ENCODE results near the gene ZNF778. TPM values are rescaled to one million over a fixed set of nuclear protein-coding genes. Genes with fewer than 3 reads are reported as not detected.
A peak's percentile ranks its signal among the peaks of the same experiment; 100 is the strongest.
"Not testable (repeated sequence)": the region's sequence is repeated elsewhere in the genome, so short reads cannot be mapped to it uniquely, and the experiment has no call there.

The ZNF778 gene
- total RNA-seq, 1 experiment from 2014 or later = 15.3 TPM

DNA sequence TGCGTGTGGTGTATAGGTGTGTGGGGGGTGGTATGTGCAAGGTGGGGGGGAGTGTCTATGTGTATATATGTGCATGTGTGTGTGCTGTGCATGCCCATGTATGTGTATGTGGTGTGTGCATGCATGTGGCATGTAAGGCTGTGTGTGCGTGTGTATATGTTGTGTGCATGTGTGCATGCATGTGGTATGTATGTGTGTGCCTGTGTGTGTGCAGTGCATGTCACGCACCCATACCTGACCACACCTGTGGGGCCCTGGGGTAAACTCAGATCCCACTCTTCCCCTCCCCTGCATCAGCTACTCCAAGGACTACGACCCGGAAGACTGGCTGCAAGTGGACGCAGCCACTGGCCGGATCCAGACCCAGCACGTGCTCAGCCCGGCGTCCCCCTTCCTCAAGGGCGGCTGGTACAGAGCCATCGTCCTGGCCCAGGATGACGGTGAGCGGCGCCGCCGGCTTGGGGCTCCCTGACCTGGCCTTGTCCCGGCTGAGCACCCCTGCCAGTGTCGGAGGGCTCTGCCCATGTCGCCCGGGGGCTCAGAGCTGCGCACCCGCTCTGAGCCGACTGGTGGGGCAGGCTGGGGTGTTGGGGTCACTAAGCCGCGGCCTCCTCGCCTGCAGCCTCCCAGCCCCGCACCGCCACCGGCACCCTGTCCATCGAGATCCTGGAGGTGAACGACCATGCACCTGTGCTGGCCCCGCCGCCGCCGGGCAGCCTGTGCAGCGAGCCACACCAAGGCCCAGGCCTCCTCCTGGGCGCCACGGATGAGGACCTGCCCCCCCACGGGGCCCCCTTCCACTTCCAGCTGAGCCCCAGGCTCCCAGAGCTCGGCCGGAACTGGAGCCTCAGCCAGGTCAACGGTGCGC lies 26.2 kb upstream of the ZNF778 start:
- H3K4me3 Mint-ChIP-seq (ENCODE audit: low read depth, unreplicated experiment) = no peak overlapping the region
- intact Hi-C loops (cut with micrococcal nuclease; ENCODE audit: unreplicated experiment) = no loop called here
- H3K9me3 Mint-ChIP-seq (ENCODE audit: low read depth, unreplicated experiment) = no peaks in the 10 kb centered on the region
- no peak overlapping the region for H3K27ac Mint-ChIP-seq (ENCODE audit: unreplicated experiment)
- TF ChIP-seq, protein P1, sequence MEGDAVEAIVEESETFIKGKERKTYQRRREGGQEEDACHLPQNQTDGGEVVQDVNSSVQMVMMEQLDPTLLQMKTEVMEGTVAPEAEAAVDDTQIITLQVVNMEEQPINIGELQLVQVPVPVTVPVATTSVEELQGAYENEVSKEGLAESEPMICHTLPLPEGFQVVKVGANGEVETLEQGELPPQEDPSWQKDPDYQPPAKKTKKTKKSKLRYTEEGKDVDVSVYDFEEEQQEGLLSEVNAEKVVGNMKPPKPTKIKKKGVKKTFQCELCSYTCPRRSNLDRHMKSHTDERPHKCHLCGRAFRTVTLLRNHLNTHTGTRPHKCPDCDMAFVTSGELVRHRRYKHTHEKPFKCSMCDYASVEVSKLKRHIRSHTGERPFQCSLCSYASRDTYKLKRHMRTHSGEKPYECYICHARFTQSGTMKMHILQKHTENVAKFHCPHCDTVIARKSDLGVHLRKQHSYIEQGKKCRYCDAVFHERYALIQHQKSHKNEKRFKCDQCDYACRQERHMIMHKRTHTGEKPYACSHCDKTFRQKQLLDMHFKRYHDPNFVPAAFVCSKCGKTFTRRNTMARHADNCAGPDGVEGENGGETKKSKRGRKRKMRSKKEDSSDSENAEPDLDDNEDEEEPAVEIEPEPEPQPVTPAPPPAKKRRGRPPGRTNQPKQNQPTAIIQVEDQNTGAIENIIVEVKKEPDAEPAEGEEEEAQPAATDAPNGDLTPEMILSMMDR (IDR thresholded peaks at IDR 0.05; ENCODE audit: unreplicated experiment) = no peak
- BruUV-seq (replicated peaks) = no TSS peak
- DNase-seq = no peak
- peaks cover 47% of the 10 kb centered on the region for H3K27me3 Mint-ChIP-seq (ENCODE audit: unreplicated experiment)
- CTCF ChIA-PET = interaction anchor here (0.8 kb wide), 1 partner anchor 14 kb away, joined by 5 read pairs; no protein-coding TSS in a partner anchor
- peaks cover 15% of the 10 kb centered on the region for H3K36me3 Mint-ChIP-seq (ENCODE audit: insufficient read depth, unreplicated experiment)
- no peaks in the 10 kb centered on the region for H3K4me1 Mint-ChIP-seq (ENCODE audit: low read depth, unreplicated experiment)

DNA sequence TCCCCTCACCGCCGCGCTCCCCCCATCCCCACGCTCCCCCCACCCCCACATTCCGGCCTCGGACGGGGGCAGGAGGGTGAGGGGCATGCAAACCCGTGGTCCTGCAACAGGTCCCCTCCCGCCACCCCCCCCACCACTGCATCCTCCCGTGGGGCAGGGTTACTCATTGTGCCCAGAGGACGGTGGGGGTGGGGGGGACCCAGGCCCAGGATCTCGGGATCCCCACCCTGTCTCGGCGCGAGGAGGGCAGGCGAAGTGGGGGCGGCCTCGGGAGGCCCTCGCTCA lies 25.7 kb upstream of the ZNF778 start:
- Mint-ChIP-seq H3K36me3 (ENCODE audit: insufficient read depth, unreplicated experiment) (peaks cover 15% of the 10 kb centered on the region), H3K4me3 (ENCODE audit: low read depth, unreplicated experiment) (no peak overlapping the region), H3K27me3 (ENCODE audit: unreplicated experiment) (peaks cover 47% of the 10 kb centered on the region), H3K27ac (ENCODE audit: unreplicated experiment) (no peak overlapping the region), H3K4me1 (ENCODE audit: low read depth, unreplicated experiment) (no peaks in the 10 kb centered on the region), H3K9me3 (ENCODE audit: low read depth, unreplicated experiment) (no peaks in the 10 kb centered on the region)
- CTCF ChIA-PET = no interaction called here
- no TSS peak for BruUV-seq (replicated peaks)
- intact Hi-C loops (cut with micrococcal nuclease; ENCODE audit: unreplicated experiment) = no loop called here
- TF ChIP-seq, protein P1 (IDR thresholded peaks at IDR 0.05; ENCODE audit: unreplicated experiment) = no peak
- no peak for DNase-seq

DNA sequence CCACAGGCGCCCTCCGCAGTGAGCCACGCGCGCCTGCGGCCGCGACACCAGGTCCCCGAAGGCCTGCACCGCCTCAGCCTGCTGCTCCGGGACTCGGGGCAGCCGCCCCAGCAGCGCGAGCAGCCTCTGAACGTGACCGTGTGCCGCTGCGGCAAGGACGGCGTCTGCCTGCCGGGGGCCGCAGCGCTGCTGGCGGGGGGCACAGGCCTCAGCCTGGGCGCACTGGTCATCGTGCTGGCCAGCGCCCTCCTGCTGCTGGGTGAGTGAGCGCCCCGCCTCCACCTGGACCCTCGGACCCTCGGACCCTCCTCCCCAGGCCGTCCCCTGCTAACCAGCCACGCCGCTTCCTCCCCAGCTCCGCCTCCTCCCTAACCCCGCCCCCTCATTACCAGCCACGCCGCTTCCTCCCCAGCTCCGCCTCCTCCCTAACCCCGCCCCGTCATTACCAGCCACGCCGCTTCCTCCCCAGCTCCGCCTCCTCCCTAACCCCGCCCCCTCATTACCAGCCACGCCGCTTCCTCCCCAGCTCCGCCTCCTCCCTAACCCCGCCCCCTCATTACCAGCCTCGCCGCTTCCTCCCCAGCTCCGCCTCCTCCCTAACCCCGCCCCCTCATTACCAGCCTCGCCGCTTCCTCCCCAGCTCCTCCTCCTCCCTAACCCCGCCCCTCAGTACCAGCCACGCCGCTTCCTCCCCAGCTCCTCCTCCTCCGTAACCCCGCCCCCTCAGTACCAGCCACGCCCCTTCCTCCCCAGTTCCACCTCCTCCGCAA lies 25.1 kb upstream of the ZNF778 start:
- intact Hi-C loops (cut with micrococcal nuclease; ENCODE audit: unreplicated experiment); H3K4me1 Mint-ChIP-seq (ENCODE audit: low read depth, unreplicated experiment); BruUV-seq (replicated peaks); H3K9me3 Mint-ChIP-seq (ENCODE audit: low read depth, unreplicated experiment); H3K27ac Mint-ChIP-seq (ENCODE audit: unreplicated experiment): not testable (repeated sequence)
- DNase-seq = peak; percentile 79
- Mint-ChIP-seq H3K4me3 (ENCODE audit: low read depth, unreplicated experiment) (peak overlapping the region; percentile 36), H3K27me3 (ENCODE audit: unreplicated experiment) (peaks cover 42% of the 10 kb centered on the region), H3K36me3 (ENCODE audit: insufficient read depth, unreplicated experiment) (peaks cover 12% of the 10 kb centered on the region)
- CTCF ChIA-PET = interaction anchor here (0.6 to 1.2 kb wide), 4 partner anchors 9 to 455 kb away, joined by 3 to 11 read pairs (median 4); partner anchors contain the start of gene CDH15

DNA sequence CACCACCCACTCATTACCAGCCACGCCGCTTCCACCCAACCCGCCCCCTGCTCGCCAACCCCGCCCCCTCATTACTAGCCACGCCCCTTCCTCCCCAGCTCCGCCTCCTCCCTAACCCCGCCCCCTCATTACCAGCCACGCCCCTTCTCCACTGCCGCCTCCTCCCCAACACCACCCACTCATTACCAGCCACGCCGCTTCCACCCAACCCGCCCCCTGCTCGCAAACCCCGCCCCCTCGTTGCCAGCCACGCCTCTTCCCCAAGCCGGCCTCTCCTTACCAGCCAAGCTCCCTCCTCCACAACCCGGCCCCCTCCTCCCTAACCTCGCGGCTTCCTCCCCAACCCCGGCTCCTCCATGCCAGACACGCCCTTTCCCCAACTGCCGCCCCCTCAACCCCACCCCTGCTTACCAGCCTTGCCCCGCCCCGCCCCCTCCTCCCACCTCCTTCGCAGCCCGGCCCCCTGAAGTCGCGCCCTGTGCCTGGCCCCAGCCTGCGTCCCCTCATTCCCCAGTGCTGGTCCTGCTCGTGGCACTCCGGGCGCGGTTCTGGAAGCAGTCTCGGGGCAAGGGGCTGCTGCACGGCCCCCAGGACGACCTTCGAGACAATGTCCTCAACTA lies 24.4 kb upstream of the ZNF778 start:
- Mint-ChIP-seq H3K4me3 (ENCODE audit: low read depth, unreplicated experiment) (no peak overlapping the region), H3K9me3 (ENCODE audit: low read depth, unreplicated experiment) (no peaks in the 10 kb centered on the region), H3K36me3 (ENCODE audit: insufficient read depth, unreplicated experiment) (peaks cover 9% of the 10 kb centered on the region), H3K27me3 (ENCODE audit: unreplicated experiment) (peaks cover 35% of the 10 kb centered on the region), H3K27ac (ENCODE audit: unreplicated experiment) (no peak overlapping the region), H3K4me1 (ENCODE audit: low read depth, unreplicated experiment) (no peaks in the 10 kb centered on the region)
- CTCF ChIA-PET = interaction anchor here (0.7 to 1.2 kb wide), 4 partner anchors 10 to 456 kb away, joined by 3 to 11 read pairs (median 4); partner anchors contain the start of gene CDH15
- intact Hi-C loops (cut with micrococcal nuclease; ENCODE audit: unreplicated experiment) = no loop called here
- TF ChIP-seq, protein P1 (IDR thresholded peaks at IDR 0.05; ENCODE audit: unreplicated experiment) = no peak
- no TSS peak for BruUV-seq (replicated peaks)
- DNase-seq = peak; percentile 29
